NK-92 (cell line): Measurements from ENCODE around the gene CTTN.

ENCODE experiments used
- DNase-seq: peaks from one replicate; lab custom pipeline; 2025; ENCODE audit not compliant: unreplicated experiment; lab: John Stamatoyannopoulos, UW

CTTN gene

DNA sequence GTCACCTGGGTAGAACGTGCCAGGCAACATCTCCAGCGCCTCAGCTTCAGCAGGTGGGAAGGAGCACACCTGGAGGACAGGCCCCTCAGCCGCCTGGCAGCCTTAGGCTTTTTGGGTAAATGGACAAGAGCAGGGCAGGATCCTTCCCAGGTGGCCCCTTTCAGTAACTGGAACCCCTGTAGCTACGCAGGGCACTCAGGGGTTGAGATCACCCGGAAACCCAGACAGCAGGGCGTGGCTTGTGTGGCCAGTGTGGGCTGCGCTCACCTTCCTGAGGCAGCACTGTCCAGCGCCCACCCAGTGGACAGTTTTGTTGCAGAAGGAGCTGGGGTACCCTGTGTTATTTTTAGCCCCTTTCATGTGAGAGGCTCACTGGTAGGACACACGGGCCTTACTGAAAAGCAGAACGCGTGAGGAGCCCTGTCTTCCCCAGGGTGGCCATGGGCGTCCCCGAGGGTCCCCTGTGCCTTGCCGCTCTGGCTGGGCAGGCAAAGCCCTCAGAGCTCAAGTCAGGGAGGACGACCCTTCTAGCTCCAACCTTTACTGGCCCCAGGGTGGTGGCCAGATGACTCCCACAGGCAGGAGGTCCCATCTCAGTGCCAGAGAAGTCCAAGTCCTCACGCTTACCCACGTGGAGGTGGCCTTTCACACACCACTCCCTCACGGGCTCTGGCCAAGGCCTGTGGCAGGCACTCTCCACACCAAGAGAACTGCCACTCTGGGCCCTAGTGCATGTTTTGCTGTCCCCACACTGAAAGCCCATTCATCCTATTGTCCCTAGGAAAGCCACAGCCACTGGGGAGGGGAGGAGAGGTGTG, 75.8 kb downstream of the CTTN start:
- no peak for DNase-seq

DNA sequence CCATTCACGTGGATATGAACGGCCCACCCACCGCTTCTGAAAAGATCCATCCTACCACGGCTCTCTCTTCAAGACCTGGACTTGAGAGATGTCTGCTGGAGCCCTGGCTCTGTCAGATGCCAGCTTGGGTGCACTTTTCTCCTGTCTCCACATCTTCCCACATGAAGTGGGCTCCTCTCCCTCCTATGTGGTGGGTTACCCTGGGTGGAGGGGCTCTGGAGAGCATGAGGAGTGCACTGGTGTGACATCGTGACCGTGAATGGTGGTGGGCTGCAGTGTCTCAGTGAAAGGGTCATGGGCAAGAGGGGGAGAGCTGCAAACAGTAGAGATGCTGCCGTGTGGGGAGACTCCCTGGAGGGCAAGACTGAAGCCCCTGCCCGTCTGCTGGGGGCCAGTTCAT, 76.4 kb downstream of the CTTN start:
- DNase-seq, result no peak

DNA sequence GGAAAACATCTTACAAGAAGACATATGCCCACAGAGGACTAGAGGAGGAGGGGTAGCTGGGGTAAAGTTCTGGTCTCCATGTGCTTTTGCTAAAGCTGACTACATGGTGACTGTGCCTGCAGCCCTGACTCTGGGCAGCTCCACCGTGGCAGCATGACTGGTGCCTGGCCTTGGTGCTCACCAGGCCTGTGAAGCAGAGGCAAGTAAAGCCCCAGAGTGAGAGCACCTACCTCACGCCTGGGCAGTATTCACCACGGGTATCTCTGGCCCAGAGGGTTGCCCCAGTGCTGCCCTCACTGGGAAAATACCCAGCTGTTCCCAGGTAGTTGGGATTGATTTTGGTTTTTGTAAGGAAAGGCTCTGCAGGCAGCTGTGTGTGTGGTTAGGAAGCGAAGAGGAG, 78.3 kb downstream of the CTTN start:
- DNase-seq, result no peak

DNA sequence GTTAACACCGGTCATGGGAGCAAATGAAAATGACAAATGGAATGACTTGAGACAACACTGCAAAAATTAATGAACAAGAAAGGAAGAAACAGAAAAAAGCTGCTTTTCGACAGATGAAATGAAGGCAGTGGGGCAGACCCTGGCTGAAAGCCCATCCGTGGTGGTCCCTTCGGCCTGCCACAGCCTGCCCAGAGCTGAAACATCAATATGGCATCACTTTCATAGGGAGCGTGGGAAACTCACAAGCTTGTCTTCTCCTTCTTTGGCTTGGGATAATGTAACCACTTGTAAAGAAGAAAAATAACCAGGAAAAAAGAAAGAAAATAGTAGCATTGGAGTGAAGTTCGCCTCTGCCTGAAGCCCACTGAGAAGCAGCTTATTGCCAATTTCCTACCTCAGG, 78.8 kb downstream of the CTTN start:
- no peak for DNase-seq

DNA sequence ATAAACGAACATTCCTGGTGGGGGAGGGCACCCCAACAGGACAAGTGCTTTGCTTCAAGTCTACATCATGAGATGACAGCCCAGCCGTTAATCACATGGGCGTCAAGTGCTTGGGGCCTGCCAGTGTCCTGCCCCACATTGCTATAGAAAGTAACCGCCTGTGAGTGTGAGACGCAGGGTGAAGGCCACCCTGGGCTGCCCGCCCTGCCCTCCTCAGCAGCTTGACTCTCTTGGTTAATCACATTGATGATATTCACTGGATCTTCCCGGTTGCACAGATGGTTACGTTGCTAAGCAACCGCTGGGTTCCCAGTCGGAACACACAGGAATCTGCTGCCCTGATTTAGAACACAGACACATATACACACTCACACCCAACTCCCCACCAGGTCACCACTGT, 79.3 kb downstream of the CTTN start:
- no peak for DNase-seq

DNA sequence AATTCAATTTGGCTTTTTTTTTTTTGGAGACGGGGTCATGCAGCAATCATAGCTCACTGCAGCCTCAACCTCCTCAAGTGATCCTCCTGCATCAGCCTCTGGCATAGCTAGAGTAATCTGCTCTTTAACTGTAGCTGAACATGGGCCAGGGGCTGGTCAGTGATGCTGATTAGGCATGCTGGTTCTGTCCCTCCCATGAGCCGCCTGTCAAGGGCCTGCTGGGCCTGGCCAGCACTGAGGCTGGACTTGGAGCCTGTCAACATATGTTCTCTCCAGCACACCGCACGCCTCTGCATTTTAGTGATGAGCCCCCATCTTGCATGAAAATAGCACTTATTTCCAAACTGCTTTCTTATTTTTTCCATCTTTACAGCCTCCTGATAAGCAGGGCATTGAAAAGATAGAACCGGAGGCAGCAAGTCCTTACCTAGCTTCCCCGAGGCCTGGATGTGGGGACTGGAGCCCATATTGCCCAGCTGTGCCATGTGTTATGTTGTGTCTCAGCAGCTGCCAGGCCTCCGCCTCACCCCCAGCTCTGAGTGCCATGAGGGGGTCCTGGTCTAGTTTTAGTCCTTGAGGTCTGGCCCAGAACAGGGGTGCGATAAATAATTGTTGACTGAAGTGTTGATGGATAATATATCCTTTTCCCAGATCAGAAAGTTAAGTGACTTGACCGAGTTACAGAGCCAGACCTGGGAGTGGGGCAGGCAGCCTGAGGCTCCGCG, 80.0 kb downstream of the CTTN start:
- no peak for DNase-seq

DNA sequence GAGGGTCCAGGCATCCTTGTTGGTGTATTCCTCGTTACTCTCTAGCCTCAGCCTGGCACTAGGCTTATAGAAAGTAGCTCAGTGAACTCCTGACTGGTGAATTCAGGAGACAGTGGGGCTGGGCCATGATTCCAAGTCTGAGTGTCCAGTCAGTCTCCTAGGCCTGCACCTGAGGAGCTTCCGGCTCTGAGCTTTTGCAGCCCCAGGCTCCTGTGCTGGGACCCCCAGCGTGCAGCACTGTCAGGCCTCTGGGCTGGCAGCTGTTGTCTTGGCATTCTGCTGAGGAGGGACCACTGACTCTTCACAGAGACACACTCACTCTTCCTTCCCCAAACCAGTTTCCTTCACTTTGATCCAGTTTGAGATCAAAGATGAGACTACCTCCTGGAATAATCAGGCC, 82.4 kb downstream of the CTTN start:
- DNase-seq, result no peak

DNA sequence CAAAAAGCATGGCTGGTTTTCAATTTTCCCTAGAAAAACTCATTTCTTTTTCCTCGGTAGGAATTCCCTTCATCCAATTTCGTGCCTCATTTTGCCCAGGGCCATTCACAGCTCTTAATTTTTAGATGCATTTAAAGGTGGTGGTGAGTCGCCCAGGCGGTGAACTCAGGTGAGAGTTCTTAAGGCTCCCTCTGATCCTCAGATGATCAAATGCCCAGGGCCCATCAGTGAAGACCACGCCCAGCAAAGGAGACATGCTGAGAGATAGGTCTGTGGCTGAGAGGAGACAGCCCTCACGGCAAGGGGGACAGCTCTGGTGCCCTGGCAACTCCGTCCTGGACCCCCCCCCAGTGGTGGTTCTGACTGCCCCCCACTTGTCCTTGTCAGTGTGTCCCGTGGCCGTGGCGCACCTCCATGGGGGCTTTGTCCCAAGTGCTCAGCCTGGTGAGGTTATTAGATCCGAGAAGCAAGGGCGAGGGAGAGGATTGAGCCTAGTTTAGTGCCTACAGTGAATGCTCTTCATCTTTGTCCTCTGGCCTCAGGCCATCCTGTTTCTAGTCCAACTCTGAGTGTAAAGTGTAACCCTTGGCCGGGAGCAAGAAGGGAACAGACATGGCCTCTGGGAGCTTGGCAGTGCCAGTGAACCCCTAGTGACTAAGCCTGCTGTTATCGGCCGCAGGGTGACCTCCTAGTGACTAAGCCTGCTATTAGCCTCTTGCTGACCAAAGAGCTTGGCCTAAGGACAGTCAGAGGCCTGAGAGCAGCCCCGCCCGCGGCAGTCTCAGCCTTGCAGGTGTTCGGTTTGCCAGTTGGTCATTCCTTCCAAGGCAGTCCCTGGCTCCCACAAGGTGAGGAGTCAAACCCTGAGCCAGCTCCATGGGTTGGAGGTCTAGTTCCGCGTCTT, 83.5 kb downstream of the CTTN start:
- DNase-seq, result no peak

DNA sequence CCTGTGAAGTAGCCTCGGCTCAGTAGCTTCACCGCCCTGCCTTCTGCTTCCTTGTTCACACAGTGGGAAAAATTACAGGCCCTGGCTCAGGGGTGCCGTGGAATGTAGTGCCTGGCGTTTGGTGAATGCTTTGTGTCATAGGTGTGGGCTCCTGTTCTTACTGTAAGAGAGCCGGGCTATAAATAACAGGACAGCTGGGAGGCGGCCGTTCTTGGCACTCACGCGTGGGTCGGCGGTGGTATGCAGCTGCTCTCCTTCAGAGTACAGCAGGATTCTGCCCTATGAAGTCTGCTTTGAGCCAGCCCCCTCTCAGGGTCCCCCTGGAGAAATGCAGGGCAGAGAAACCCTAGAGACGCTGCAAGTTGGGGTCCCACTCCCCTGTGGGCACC, 84.2 kb downstream of the CTTN start:
- no peak for DNase-seq

DNA sequence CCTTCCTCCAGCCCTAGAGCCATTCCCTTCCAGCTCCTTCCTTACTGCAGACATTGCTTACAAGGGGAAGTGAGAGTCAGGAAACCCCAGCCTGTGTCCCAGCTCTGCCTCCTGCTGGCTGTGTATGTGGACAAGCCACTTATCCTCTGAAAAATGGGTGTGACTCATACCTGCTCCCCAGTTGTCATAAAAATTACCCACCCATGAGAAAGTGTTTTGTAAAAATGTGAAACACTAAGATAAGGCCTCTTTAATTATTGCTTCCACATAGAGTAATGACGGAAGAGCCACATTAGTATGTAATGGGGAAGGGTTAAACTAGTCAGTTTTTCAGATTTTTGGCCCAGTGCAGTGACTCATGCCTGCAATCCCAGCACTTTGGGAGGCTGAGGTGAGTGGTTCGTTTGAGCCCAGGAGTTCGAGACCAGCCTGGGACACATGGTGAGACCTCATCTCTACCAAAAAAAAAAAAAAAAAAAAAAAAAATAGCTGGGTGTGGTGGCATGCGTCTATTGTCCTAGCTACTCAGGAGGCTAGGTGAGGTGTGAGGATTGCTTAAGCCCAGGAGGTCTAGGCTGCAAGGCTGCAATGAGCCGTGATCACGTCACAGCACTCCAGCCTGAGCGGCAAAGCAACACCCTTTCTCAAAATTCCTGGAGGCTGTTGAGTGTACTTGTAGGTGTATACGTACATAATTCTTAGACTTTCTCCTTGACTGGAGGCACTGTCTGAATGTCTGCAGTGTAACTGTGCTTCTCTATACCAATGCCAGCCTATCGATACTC, 84.9 kb downstream of the CTTN start:
- no peak for DNase-seq

DNA sequence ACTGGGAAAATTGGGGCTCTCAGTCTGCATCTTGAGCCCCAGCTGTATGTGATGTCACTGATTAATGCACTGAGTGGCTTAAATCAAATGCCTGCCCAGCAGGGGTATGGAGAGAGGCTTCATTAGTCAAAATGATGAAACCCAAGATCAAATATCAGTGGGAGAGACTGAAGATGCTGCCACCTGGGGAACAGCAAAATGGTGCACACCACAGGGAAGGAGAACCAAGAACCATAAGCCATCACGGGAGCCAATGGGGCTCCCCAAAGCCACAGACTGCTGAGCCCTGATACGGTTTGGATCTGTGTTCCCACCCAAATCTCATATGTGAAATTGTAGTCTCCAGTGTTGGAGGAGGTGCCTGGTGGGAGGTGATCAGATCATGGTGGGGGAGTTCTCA, 85.6 kb downstream of the CTTN start:
- no peak for DNase-seq

DNA sequence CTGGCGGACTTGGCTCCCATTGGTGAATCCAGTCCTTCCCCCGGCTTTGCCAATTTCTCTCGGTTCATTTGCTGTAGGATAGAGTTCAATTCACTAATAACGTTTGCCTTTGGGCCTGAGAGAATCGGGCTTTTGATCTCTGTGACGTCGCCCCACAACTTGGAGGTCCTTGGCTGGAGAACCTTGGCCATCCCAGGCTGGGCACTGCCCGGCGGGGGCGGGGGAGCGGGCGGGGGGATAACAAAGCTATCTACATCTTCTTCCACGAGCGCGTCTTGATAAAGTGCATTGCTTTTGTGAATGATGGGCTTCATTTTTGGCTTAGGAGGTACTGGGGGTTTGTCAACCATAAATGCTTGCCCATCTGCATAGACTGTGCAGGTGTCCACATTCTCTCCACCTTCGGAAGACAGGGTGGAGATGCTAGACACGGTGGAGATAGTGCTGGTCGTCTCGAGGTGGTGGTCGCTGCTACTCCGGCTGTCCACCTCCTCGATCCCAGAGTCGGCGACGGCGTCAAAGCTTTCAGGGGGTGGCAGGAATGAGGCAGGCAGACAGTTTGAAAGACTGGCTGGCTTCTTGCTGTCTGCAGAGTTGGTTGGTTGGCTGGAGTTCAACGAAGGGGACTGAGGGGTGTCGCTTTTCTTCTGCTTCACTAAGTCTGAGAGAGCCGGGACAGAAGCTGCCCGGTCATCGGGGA, 87.1 kb downstream of the CTTN start:
- no peak for DNase-seq

DNA sequence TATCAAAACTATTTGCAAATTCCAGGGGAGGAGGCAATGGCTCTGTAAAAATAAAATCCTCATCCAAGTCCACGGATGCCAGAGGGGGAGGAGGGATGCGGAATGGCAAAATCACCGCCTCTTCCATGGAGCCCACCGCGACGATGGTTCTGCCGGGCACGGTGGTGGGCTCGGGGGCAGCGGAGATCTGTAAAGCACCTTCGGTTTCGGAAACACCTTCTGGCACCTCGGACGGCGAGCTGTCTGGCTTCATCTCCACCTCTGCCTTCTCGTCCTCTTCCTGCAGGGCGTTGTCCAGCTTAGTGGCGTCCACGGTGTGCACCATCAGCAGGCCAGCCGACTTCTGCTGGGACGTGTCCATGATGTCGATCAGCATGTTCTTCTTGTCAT, 87.7 kb downstream of the CTTN start:
- DNase-seq, result no peak
